Stimulated activated CD4-positive, alpha-beta T cell treated with anti-CD3 and anti-CD28 coated beads, TNF-alpha, amount 100 ng/mL, for 24 hours (primary cell): ENCODE measurements around the gene PTPRN2.
"Not testable (repeated sequence)": the region's sequence is repeated elsewhere in the genome, so short reads cannot be mapped to it uniquely, and the experiment has no call there.

Experiments used
- DNase-seq, 3 experiments: peaks; one replicate each; pipeline ENCODE4 v3.0.0-alpha.2; 2020; ENCODE audit warnings: low read depth in 3 of 3

The PTPRN2 gene

DNA sequence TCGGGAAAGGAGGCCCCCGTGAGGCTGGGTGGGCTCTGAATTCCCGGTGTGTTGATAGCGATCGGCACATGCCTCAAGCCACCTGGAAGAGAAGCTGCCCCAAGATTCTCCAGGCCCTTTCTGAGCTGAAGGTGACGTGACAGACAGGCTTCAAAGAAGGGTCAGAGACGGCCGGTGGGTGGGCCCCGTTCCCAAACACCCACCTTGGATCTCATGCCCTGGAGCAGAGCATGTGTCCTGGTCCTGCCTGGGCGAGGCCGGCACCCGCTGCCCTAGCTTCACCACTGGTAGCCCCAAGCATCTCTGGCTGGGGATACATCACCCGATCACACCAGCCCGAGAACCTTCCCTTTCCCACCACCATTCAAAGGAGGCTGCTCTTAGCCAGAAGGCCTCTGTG, 851.8 kb downstream of the PTPRN2 start:
- no peak for DNase-seq

GRCh38 chr7:157734676-157735640, 852.7 kb downstream of the PTPRN2 start:
- DNase-seq: no peak

DNA sequence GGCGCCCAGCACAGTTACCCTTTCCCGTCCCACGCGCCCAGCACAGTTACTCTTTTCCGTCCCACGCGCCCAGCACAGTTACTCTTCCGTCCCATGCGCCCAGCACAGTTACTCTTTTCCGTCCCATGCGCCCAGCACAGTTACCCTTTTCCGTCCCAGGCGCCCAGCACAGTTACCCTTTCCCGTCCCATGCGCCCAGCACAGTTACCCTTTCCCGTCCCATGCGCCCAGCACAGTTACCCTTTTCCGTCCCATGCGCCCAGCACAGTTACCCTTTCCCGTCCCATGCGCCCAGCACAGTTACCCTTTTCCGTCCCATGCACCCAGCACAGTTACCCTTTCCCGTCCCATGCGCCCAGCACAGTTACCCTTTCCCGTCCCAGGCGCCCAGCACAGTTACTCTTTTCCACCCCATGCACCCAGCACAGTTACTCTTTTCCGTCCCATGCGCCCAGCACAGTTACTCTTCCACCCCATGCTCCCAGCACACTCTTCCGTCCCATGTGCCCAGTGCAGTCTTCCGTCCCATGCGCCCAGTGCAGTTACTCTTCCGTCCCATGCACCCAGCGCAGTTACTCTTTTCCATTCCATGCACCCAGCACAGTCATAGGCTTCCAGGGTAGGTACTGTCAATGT, 853.7 kb downstream of the PTPRN2 start:
- DNase-seq: not testable (repeated sequence)

DNA sequence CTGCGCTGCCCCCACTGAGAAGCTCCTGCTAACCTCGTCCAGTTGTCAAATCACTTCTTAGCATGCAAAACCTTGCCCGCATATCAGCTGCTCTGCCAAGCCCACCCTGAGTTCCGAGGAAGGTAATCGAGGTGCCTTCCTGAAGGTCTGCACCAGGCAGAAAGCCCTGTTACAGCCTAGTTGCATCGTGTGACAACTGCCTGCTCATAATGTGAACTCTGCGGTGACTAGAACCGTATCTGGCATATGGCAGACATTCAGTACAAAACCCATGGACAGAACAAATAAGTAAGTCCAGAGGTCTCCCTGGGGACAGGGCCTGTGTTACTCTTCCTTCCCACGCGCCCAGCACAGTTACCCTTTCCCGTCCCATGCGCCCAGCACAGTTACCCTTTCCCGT, 856.5 kb downstream of the PTPRN2 start:
- DNase-seq: no peak

- no peak for DNase-seq
Observed at GRCh38 chr7:157730614-157731013, 857.0 kb downstream of the PTPRN2 start.

GRCh38 chr7:157729566-157729965, 858.1 kb downstream of the PTPRN2 start:
- no peak for DNase-seq

DNA sequence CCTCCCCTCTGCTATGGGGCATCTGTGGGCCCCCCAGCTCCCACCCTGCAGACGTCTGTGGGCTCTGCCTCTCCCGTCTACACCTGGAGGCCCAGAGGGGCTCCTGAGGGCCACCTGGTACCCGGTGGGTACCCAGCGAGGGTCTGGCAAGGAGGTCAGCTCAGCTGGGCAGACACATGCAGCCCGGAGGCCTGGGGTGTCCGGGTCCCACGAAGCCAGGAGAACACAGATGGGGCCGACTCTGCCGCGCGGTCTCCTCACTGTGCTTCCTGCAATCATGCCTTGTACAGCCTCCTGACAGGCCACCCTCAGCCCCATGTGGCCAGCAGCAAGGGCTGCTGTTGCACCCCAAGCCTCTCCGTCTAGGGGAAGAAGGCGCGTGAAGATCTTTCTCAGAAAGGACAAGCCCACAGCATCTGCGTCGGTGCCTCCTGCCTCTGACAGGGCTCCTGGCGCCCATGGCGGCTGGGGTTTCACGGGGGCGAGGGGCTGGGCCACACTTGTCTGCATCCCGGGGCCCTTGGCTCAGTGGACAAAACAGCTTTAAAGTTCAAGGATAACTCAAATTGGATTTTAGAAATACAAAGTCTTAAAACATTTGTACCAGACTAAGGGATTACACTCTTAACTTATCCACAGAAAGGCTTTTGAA, 859.5 kb downstream of the PTPRN2 start:
- DNase-seq: no peak

DNA sequence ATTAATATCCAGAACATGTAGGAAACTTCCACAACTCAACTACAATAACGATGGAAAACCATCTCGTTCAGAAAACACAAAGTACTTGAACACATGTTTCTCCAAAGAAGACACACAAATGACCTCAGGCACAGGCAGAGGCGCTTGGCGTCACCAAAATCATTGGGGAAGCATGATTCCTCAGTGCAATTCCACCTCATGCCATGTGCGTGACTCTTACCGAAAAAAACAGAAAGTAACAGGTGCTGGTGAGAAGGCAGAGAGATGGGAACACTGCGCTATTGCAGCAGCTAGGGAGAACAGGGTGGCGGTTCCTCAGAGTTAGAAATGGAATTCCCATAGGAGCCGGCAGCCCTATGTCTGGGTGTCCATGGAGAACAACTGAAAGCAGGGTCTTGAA, 860.9 kb downstream of the PTPRN2 start:
- DNase-seq: no peak

GRCh38 chr7:157725312-157725711, 862.3 kb downstream of the PTPRN2 start:
- not testable (repeated sequence) for DNase-seq

DNA sequence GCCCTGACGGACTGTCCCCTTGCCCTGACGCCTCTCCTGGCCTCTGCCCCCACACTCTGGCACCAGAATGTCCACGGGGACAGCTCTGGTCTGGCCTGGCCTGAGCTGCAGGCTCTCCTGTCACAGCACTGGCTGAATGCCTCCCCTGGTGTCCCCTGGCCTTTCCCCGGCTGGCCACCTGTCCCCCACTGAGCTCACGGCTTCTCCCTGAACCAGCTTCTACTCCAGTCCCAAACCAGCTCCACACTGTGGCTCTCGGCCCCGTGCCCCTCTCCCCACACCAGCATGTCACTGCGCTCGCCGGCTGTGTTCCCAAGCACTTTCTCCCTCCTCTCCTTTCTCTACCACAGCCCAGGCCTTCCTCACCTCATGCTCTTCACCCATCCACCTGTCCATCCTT, 864.4 kb downstream of the PTPRN2 start:
- no peak for DNase-seq

DNA sequence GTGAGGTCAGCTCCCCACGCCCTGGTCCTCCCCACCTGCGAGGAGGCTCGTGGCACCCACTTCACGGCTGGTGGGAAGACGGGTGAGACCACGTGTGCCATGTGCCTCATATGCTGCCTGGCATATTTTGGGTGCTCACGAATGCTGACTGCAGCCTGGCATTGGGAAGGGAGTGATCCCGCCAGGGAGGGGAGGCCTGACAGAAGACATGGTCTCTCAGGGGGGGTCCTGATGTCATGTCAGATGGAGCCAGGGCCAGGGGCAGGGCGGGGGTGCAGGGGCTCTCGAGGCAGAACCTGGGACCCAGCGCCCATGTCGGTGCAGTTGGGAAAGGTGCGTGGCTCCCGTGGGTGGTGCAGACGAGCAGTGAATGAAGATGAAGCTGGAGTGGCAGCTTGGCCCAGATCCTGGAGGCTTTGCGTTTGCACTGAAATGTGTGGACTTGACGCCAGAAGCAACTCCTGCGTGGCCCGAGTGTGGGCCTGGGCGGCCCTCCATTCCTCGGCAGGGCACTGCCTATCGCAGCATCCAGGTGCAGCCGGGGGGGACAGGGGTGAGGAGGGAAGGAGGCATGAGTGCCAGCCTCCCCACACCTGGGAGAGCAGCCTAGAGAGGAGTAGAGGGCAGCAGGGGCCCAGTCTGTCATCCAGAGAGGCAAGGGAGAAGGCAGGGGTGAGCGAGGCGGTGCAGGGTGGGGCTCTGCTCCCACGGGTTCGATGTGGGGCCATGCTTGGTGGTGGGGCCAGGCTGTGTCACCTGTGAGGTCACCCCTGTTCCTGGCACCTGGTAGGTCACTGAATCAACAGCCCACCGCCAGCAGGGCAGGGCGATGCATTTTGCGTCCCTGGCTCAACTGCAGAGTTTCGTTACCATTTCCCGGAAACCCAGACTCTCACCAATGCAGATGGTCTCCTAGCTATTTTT, 865.2 kb downstream of the PTPRN2 start:
- no peak for DNase-seq

GRCh38 chr7:157721468-157722136, 866.0 kb downstream of the PTPRN2 start:
- DNase-seq: no peak

DNA sequence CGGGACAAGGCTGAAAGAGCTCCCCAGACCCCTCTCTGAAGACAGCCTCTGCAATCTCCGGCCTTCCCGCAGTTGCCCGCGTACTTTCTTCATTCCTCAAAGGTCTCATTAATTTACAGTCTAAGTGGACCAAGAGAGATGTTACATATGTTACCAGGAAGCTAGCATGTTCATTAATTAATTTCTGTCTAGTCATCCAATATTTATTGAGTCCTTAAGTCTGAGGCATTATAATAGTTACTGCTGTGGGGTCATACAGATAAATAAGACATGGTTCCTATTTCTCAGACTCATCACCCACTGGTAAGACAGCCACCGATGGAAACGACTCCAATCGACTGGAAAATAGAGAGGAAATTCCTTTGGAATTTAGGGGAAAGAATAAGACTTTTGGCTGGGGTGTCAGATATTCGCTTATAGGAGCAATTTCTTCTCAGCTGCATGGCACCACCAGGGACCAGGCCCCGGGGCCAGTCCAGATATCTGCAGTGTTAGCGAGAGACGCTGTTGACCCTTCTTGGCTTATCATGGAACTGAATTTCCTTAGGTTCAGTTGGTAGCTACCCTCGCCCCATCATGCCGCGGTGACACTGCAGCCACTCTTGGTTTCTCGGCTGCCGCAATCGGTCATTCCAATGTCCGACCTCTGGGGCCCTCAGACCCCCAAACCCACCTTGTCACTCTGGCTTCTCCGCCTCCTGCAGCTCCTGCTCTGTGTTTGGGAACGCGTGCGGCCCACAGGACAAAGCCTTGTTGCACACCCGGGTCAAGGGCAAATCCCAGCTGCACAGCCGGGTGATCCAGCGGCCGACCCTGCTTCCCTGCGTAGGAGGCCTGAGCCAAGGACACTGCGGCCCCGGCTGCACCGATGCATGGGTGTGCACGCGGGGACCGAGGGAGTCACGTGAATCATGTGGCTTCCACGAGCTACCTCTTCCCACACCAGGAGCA, 867.6 kb downstream of the PTPRN2 start:
- no peak for DNase-seq

DNA sequence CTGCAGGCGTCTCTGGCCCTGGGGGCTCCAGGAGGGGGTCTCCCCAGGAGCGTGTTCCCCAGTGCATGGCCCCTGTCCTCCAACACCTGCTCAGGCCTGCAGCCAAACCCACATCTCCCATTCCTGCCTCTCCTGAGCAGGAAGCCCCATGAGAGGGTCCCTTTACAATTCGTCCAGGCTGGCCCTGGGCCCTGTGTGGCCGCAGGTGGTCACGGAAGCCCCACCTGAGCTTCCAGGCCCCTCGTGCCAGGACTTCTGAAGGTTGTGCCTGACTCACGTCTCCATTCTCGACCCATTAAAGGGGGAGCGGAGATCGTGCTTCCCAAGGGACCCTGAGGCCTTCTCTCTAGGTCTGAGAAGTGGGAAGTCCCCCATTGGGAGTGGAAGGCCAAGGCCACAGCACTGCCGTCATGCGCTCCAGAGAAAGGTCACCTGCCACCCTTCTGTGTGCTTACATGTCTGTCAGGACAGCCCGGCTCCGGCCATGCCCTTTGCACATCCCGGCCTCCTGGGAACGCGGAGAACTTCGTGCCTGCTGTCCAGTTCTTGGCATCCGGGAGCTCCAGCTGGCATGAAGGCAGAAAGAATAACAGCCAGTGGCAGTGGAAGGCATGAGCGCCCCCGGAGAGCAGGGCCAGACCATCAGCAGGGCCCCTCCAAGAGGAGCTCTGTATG, 868.5 kb downstream of the PTPRN2 start:
- DNase-seq: no peak

- no peak for DNase-seq
Observed at GRCh38 chr7:157718303-157719007, 869.2 kb downstream of the PTPRN2 start.

- DNase-seq: no peak
Observed at GRCh38 chr7:157717211-157718174, 870.1 kb downstream of the PTPRN2 start.

DNA sequence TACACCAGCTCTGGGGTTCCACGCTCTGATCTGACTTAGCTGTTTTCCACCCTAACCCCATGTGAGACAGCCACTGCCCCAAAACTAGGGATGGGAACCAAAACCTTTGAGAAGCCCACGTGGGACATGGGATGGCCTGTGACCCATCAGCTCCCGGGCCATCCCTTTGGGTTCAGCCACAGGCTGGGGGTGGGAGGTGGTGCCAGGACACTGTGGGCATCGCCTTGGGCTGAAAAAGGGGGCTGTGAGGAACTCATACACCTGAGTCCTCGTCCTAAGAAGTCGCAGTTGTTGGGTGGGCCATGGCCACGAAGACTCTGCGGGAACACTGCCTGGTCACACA, 871.7 kb downstream of the PTPRN2 start:
- no peak for DNase-seq
